Cardiac muscle cell (in vitro differentiated cells and primary cell): ENCODE data around the gene MAN1C1. TPM values are rescaled to one million over a fixed set of nuclear protein-coding genes. Genes with fewer than 3 reads are reported as not detected.

Experiments used
- DNase-seq, 2 donors: peaks; one replicate each; pipeline versions ENCODE4 v3.0.0 to v3.0.0-alpha.2; 2010 to 2017; ENCODE audit warnings: low read depth in 1 of 2, low spot score in 1 of 2
- H3K27ac ChIP-seq: fragments of 200-600 bp; sonication (generic); 2 replicates; pipeline ENCODE4 v1.5.1; 2016
- H3K27me3 ChIP-seq: fragments of 200-600 bp; sonication (generic); 2 replicates; pipeline ENCODE4 v1.6.0; 2016; ENCODE audit warnings: control low read depth
- H3K36me3 ChIP-seq: fragments of 200-600 bp; sonication (generic); 2 replicates; pipeline ENCODE4 v1.5.1; 2016; ENCODE audit warnings: control low read depth
- H3K4me1 ChIP-seq: fragments of 200-600 bp; sonication (generic); 2 replicates; pipeline ENCODE4 v1.8.1; 2017; ENCODE audit warnings: low read depth, mild to moderate bottlenecking, mixed run types
- H3K4me3 ChIP-seq: fragments of 200-600 bp; sonication (generic); 2 replicates; pipeline ENCODE4 v1.5.1; 2016; ENCODE audit warnings: mild to moderate bottlenecking
- H3K9me3 ChIP-seq: fragments of 200-600 bp; sonication (generic); 2 replicates; pipeline ENCODE4 v1.5.1; 2017; ENCODE audit warnings: low read depth, mild to moderate bottlenecking, control low read depth
- CTCF ChIP-seq: IDR thresholded peaks from 2 replicates; pipeline ENCODE4 v1.5.1; 2012; ENCODE audit warnings: low read depth, mild to moderate bottlenecking, low read length
- polyA plus RNA-seq: library from polyadenylated mRNA; unstranded; fragments of >200 nt; fragmentation: Nextera tagmentation; extraction: Ambion mirVana; gene quantifications from 2 replicates; pipeline ENCODE4 v1.2.1, GENCODE V29; 2016
- total RNA-seq: library from RNA; depleted of rRNA; stranded (reverse); fragments of >200 nt; gene quantifications from 2 replicates; pipeline ENCODE4 v1.2.3, GENCODE V29; 2016

Gene MAN1C1
- total and polyA plus RNA-seq, 2 experiments from 2014 or later: 88.8 to 118 TPM

- Histone ChIP-seq H3K27me3 (no peaks in the 10 kb centered on the region), H3K4me3 (no peak overlapping the region), H3K4me1 (peaks cover 60% of the 10 kb centered on the region), H3K27ac (peak overlapping the region; percentile 62), H3K36me3 (peaks cover 5% of the 10 kb centered on the region), H3K9me3 (no peaks in the 10 kb centered on the region)
- no peak for DNase-seq
- no peak for TF ChIP-seq CTCF
Observed at GRCh38 chr1:25773441-25774125, 157.0 kb downstream of the MAN1C1 start.

GRCh38 chr1:25774206-25774803 is 157.7 kb downstream of the MAN1C1 start:
- no peak for DNase-seq
- H3K9me3 ChIP-seq: no peaks in the 10 kb centered on the region
- no peaks in the 10 kb centered on the region for H3K27me3 ChIP-seq
- no peak overlapping the region for H3K4me3 ChIP-seq
- H3K36me3 ChIP-seq: peaks cover 5% of the 10 kb centered on the region
- peak overlapping the region; percentile 62 for H3K27ac ChIP-seq
- peaks cover 57% of the 10 kb centered on the region for H3K4me1 ChIP-seq
- TF ChIP-seq CTCF: no peak

- peaks cover 5% of the 10 kb centered on the region for H3K36me3 ChIP-seq
- TF ChIP-seq CTCF: no peak
- H3K9me3 ChIP-seq: no peaks in the 10 kb centered on the region
- no peak overlapping the region for H3K4me3 ChIP-seq
- peak overlapping the region; percentile 62 for H3K27ac ChIP-seq
- DNase-seq: peak in 1 of 2 donors; percentile 53
- no peaks in the 10 kb centered on the region for H3K27me3 ChIP-seq
- H3K4me1 ChIP-seq: peaks cover 55% of the 10 kb centered on the region
Observed at GRCh38 chr1:25774921-25775771, 158.6 kb downstream of the MAN1C1 start.

GRCh38 chr1:25779388-25779787 is 162.8 kb downstream of the MAN1C1 start:
- no peak for TF ChIP-seq CTCF
- H3K27me3 ChIP-seq: no peaks in the 10 kb centered on the region
- no peak overlapping the region for H3K4me3 ChIP-seq
- H3K9me3 ChIP-seq: no peaks in the 10 kb centered on the region
- peaks cover 47% of the 10 kb centered on the region for H3K4me1 ChIP-seq
- no peak for DNase-seq
- no peaks in the 10 kb centered on the region for H3K36me3 ChIP-seq
- peak overlapping the region; percentile 79 for H3K27ac ChIP-seq

- Histone ChIP-seq H3K27me3 (no peaks in the 10 kb centered on the region), H3K36me3 (no peaks in the 10 kb centered on the region), H3K4me3 (no peak overlapping the region), H3K27ac (peak overlapping the region; percentile 79), H3K9me3 (no peaks in the 10 kb centered on the region), H3K4me1 (peaks cover 47% of the 10 kb centered on the region)
- no peak for DNase-seq
- no peak for TF ChIP-seq CTCF
Observed at GRCh38 chr1:25779894-25780293, 163.3 kb downstream of the MAN1C1 start.
